Measurements from ENCODE around the gene ADH4.

Gene ADH4

GRCh38 chr4:99079625-99080295 lies 64.3 kb downstream of the ADH4 start:
- no peak for DNase-seq (ENCODE audit: low read depth)

DNA sequence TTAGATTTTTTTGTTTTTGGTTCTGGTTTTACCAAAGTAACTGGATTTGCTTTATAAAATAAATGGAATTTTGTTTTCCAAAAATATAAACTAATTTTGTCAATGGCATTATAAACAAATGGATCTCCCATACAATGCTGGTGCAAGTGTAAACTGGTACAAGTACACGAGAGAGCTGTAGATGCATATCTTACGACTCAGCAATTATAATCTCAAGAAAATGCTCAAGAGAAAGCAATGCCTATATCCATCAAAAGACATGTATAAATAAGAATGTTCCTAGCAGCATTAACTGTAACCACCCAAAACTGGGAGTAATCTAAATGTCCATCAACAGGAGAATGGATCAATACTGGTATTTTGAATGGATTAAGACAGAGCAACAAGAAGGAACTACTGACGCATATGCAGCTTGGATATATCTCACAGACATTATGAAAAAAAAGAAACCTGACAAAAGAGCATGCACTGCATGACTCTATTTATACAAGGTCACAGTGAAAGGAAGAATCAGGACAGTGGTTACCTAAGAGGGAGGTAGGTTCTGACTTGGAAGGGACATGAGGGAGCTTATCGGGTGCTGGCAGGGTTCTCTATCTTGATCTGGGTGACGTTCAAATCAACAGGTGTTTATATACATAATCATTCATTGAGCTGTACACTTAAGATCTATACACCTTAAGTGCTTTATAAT lies 65.0 kb downstream of the ADH4 start:
- DNase-seq (ENCODE audit: low read depth), result no peak

GRCh38 chr4:99078336-99078735 lies 65.8 kb downstream of the ADH4 start:
- no peak for DNase-seq (ENCODE audit: low read depth)

- DNase-seq (ENCODE audit: low read depth), result no peak
These were observed 66.9 kb downstream of the ADH4 start for GRCh38 chr4:99077177-99077576.

DNA sequence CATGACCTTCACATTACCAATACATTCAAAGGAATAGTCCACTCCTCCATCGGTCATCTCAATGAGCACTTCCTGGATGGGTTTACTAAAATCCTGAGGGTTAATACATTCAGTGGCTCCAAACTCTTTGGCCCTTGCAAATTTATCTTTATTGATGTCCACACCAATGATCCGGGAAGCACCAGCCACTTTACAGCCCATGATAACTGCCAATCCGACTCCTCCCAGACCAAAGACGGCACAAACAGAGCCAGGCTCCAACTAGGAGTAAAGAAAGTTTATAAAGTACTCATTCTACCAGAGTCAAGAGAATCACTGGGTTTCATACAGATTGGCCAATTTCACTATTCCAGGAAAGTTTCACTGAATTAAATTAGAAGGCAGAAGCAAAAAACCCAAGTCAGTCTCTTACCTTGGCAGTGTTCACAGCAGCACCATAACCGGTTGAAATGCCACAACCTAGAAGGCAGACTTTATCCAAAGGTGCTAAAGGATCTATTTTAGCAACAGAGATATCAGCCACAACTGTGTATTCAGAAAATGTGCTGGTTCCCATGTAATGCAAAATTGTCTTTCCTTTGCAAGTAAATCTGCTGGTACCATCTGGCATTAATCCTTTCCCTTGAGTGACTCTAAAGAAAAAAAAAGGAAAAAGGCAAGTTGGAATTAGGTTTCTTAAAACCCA lies 67.7 kb downstream of the ADH4 start:
- DNase-seq (ENCODE audit: low read depth), result no peak

DNA sequence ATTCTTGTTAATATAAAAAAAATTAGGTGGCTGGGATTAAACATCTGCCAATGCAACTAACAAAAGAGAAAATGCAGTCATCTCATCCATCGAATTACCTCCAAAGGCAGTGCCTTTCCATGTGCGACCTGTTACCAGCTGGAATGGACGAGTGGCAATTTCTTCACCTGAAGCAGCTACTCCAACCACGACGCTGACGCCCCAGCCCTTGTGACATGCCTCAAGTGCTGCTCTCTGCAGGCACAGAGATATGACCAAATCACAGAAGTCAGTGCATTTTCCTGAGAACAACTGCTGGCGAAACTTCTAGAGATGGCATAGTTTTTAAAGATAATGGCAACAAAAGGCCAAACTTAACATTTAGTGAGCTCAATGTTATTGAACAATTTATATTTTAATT lies 69.3 kb downstream of the ADH4 start:
- DNase-seq (ENCODE audit: low read depth), result no peak
